BLaER1 (cell line): Measurements from ENCODE around the gene IYD.
A peak's percentile ranks its signal among the peaks of the same experiment; 100 is the strongest.
"Not testable (repeated sequence)": the region's sequence is repeated elsewhere in the genome, so short reads cannot be mapped to it uniquely, and the experiment has no call there.

Experiments used
- H3K27ac ChIP-seq: shearing (Covaris generic); formaldehyde crosslinking; 2 replicates; pipeline ENCODE4 v1.8.1; 2022
- H3K27me3 ChIP-seq: shearing (Covaris generic); formaldehyde crosslinking; 2 replicates; pipeline ENCODE4 v1.8.1; 2022
- H3K36me3 ChIP-seq: shearing (Covaris generic); formaldehyde crosslinking; 2 replicates; pipeline ENCODE4 v1.8.1; 2022
- H3K4me1 ChIP-seq: shearing (Covaris generic); formaldehyde crosslinking; 2 replicates; pipeline ENCODE4 v1.8.1; 2022
- H3K4me2 ChIP-seq: shearing (Covaris generic); formaldehyde crosslinking; 2 replicates; pipeline ENCODE4 v1.8.1; 2022
- H3K4me3 ChIP-seq: shearing (Covaris generic); formaldehyde crosslinking; 2 replicates; pipeline ENCODE4 v1.8.1; 2022
- H3K9ac ChIP-seq: shearing (Covaris generic); formaldehyde crosslinking; 2 replicates; pipeline ENCODE4 v1.8.1; 2022
- H3K9me3 ChIP-seq: shearing (Covaris generic); formaldehyde crosslinking; 2 replicates; pipeline ENCODE4 v1.8.1; 2022
- H4K20me1 ChIP-seq: shearing (Covaris generic); formaldehyde crosslinking; 2 replicates; pipeline ENCODE4 v1.8.1; 2022
- Cebpa-rat ChIP-seq: shearing (Covaris generic); IDR thresholded peaks from 2 replicates; pipeline ENCODE4 v1.8.1; 2022

The IYD gene

GRCh38 chr6:150370112-150370511, 1.3 kb downstream of the IYD start:
- H3K4me3 ChIP-seq, result no peak overlapping the region
- H3K36me3 ChIP-seq, result no peaks in the 10 kb centered on the region
- H3K27ac ChIP-seq, result no peak overlapping the region
- H3K9ac ChIP-seq, result no peak overlapping the region
- no peaks in the 10 kb centered on the region for H3K9me3 ChIP-seq
- TF ChIP-seq Cebpa-rat, result no peak
- no peaks in the 10 kb centered on the region for H3K4me1 ChIP-seq
- no peaks in the 10 kb centered on the region for H3K27me3 ChIP-seq
- H3K4me2 ChIP-seq, result no peak overlapping the region
- H4K20me1 ChIP-seq, result no peaks in the 10 kb centered on the region

- no peak for TF ChIP-seq Cebpa-rat
- Histone ChIP-seq H3K4me2 (no peak overlapping the region), H3K9ac (no peak overlapping the region), H4K20me1 (no peaks in the 10 kb centered on the region), H3K4me1 (no peaks in the 10 kb centered on the region), H3K9me3 (no peaks in the 10 kb centered on the region), H3K4me3 (no peak overlapping the region), H3K27ac (no peak overlapping the region), H3K36me3 (no peaks in the 10 kb centered on the region), H3K27me3 (no peaks in the 10 kb centered on the region)
Measured at GRCh38 chr6:150371356-150371755, 2.5 kb downstream of the IYD start.

GRCh38 chr6:150372051-150372450, 3.2 kb downstream of the IYD start:
- Histone ChIP-seq H4K20me1 (no peaks in the 10 kb centered on the region), H3K4me1 (no peaks in the 10 kb centered on the region), H3K9ac (no peak overlapping the region), H3K4me2 (no peak overlapping the region), H3K27ac (no peak overlapping the region), H3K36me3 (no peaks in the 10 kb centered on the region), H3K27me3 (no peaks in the 10 kb centered on the region), H3K9me3 (no peaks in the 10 kb centered on the region), H3K4me3 (no peak overlapping the region)
- TF ChIP-seq Cebpa-rat, result no peak

- Histone ChIP-seq H3K9ac (no peak overlapping the region), H3K9me3 (no peaks in the 10 kb centered on the region), H3K27ac (no peak overlapping the region), H3K36me3 (no peaks in the 10 kb centered on the region), H4K20me1 (no peaks in the 10 kb centered on the region), H3K27me3 (no peaks in the 10 kb centered on the region), H3K4me1 (no peaks in the 10 kb centered on the region), H3K4me2 (no peak overlapping the region), H3K4me3 (no peak overlapping the region)
- no peak for TF ChIP-seq Cebpa-rat
Measured at GRCh38 chr6:150373260-150373701, 4.5 kb downstream of the IYD start.

GRCh38 chr6:150374346-150374745, 5.5 kb downstream of the IYD start:
- not testable (repeated sequence) for H3K4me1 ChIP-seq, H3K27ac ChIP-seq, H4K20me1 ChIP-seq, H3K4me2 ChIP-seq, H3K9me3 ChIP-seq, H3K9ac ChIP-seq, H3K27me3 ChIP-seq, H3K36me3 ChIP-seq, H3K4me3 ChIP-seq

GRCh38 chr6:150377211-150377781, 8.5 kb downstream of the IYD start:
- Histone ChIP-seq H3K9me3 (no peaks in the 10 kb centered on the region), H3K4me2 (no peak overlapping the region)

GRCh38 chr6:150380256-150380655, 11.4 kb downstream of the IYD start:
- Histone ChIP-seq H3K36me3 (no peaks in the 10 kb centered on the region), H3K4me2 (peak overlapping the region; percentile 34), H3K4me1 (peaks cover 10% of the 10 kb centered on the region), H3K27me3 (no peaks in the 10 kb centered on the region), H3K9ac (no peak overlapping the region), H3K27ac (no peak overlapping the region), H3K9me3 (no peaks in the 10 kb centered on the region), H4K20me1 (no peaks in the 10 kb centered on the region), H3K4me3 (no peak overlapping the region)
- no peak for TF ChIP-seq Cebpa-rat

More at GRCh38 chr6:150377211-150377781, 8.5 kb downstream of the IYD start:
- Histone ChIP-seq H3K27ac (no peak overlapping the region), H3K36me3 (no peaks in the 10 kb centered on the region), H3K4me1 (peaks cover 10% of the 10 kb centered on the region), H3K27me3 (no peaks in the 10 kb centered on the region), H3K4me3 (no peak overlapping the region), H4K20me1 (no peaks in the 10 kb centered on the region), H3K9ac (no peak overlapping the region)
- no peak for TF ChIP-seq Cebpa-rat

GRCh38 chr6:150382171-150382570, 13.4 kb downstream of the IYD start:
- Histone ChIP-seq H3K4me3 (no peak overlapping the region), H3K36me3 (no peaks in the 10 kb centered on the region), H4K20me1 (no peaks in the 10 kb centered on the region), H3K27ac (no peak overlapping the region), H3K4me1 (peaks cover 10% of the 10 kb centered on the region), H3K27me3 (no peaks in the 10 kb centered on the region), H3K9me3 (no peaks in the 10 kb centered on the region), H3K9ac (no peak overlapping the region), H3K4me2 (no peak overlapping the region)
- TF ChIP-seq Cebpa-rat, result no peak

GRCh38 chr6:150391414-150391813, 22.6 kb downstream of the IYD start:
- H3K9ac ChIP-seq, result no peak overlapping the region
- no peak overlapping the region for H3K4me3 ChIP-seq
- H3K36me3 ChIP-seq, result no peaks in the 10 kb centered on the region
- no peak overlapping the region for H3K27ac ChIP-seq
- H3K9me3 ChIP-seq, result no peaks in the 10 kb centered on the region
- no peaks in the 10 kb centered on the region for H3K27me3 ChIP-seq
- no peak for TF ChIP-seq Cebpa-rat
- H3K4me1 ChIP-seq, result no peaks in the 10 kb centered on the region
- no peaks in the 10 kb centered on the region for H4K20me1 ChIP-seq
- no peak overlapping the region for H3K4me2 ChIP-seq

- Histone ChIP-seq H3K9me3 (no peaks in the 10 kb centered on the region), H3K4me2 (no peak overlapping the region), H3K9ac (no peak overlapping the region), H3K4me1 (no peaks in the 10 kb centered on the region), H4K20me1 (no peaks in the 10 kb centered on the region), H3K27ac (no peak overlapping the region), H3K27me3 (no peaks in the 10 kb centered on the region), H3K36me3 (no peaks in the 10 kb centered on the region), H3K4me3 (no peak overlapping the region)
- no peak for TF ChIP-seq Cebpa-rat
Measured at GRCh38 chr6:150391890-150392289, 23.1 kb downstream of the IYD start.
